ENCODE data around the gene PDIA2. TPM values are rescaled to one million over a fixed set of nuclear protein-coding genes. Genes with fewer than 3 reads are reported as not detected.

PDIA2 gene
- total RNA-seq, 1 donor from 2014 or later, result not detected

DNA sequence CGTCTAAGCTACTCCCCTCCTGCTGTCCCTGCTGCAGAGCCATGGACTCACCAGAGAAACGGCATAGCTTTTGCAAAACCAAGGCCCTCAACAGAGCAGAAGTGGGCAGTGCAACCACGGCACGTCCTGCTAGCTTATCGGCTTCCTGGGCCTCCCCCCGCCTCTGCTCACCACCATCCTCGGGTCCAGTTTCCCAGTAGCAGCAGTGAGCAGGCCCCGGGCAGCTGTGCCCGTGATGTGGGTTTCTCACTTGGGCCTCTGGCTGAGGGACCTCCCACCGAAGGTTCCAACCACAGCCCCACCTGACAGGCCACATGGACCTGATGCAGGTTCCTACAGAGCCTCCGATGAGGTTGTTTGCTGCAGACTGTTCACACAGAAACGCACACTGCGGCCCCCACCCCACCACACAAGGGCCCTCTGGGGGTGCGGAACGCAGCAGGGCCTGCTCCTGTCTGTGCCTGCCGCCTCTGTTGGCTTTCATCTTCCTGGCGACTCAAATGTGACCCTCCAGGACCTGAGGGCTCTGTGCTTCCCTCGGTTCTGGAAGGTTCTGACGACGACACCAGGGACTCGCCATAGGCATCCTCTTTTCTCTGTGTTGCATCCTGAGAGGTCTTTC, 24.8 kb downstream of the PDIA2 start:
- Histone ChIP-seq H3K4me1 (peaks cover 9% of the 10 kb centered on the region), H3K36me3 (peaks cover 0 to 27% of the 10 kb centered on the region in 2 donors)
- intact Hi-C loops (cut with DNase I), result no loop called here

DNA sequence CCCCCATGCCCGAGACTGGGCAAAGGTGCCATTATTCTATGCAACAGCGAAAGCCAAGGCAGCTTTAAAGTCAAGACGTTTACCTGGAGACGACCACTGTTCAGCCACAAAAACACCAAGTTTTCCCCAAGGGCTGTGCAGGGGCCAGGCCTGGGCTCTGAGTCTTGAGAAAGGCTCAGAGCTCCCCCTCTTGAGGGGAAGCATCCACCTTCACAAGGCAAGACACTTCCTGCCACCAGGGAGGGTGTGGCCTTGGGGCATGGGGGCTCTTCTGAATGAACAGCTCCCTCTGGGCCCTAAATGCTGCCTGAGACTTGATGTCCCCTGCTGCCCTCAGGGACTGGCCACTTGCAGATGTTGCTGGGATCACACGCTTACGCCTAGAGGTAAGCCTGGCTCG, 26.5 kb downstream of the PDIA2 start:
- Histone ChIP-seq H3K27ac (no peak overlapping the region), H3K36me3 (peaks cover 0 to 40% of the 10 kb centered on the region in 2 donors)
- TF ChIP-seq POLR2AphosphoS5 (IDR thresholded peaks at IDR 0.05; ENCODE audit: insufficient read depth in 1 of 2, low read depth in 1 of 2), result no peak
- TF ChIP-seq POLR2A (IDR thresholded peaks at IDR 0.05), result no peak
- TF ChIP-seq, protein P1, sequence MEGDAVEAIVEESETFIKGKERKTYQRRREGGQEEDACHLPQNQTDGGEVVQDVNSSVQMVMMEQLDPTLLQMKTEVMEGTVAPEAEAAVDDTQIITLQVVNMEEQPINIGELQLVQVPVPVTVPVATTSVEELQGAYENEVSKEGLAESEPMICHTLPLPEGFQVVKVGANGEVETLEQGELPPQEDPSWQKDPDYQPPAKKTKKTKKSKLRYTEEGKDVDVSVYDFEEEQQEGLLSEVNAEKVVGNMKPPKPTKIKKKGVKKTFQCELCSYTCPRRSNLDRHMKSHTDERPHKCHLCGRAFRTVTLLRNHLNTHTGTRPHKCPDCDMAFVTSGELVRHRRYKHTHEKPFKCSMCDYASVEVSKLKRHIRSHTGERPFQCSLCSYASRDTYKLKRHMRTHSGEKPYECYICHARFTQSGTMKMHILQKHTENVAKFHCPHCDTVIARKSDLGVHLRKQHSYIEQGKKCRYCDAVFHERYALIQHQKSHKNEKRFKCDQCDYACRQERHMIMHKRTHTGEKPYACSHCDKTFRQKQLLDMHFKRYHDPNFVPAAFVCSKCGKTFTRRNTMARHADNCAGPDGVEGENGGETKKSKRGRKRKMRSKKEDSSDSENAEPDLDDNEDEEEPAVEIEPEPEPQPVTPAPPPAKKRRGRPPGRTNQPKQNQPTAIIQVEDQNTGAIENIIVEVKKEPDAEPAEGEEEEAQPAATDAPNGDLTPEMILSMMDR (IDR thresholded peaks at IDR 0.05), result no peak

More for the DNA sequence above, 24.8 kb downstream of the PDIA2 start:
- no peak for DNase-seq (ENCODE audit: extremely low spot score in 2 of 2)
- TF ChIP-seq, protein P1 (IDR thresholded peaks at IDR 0.05), result no peak
- TF ChIP-seq POLR2AphosphoS5 (IDR thresholded peaks at IDR 0.05; ENCODE audit: insufficient read depth in 1 of 2, low read depth in 1 of 2) (no peak), POLR2A (IDR thresholded peaks at IDR 0.05) (no peak)
- H3K9me3 ChIP-seq, result no peaks in the 10 kb centered on the region
- H3K27ac ChIP-seq, result no peak overlapping the region
- no peaks in the 10 kb centered on the region for H3K27me3 ChIP-seq
- H3K4me3 ChIP-seq, result no peak overlapping the region

DNA sequence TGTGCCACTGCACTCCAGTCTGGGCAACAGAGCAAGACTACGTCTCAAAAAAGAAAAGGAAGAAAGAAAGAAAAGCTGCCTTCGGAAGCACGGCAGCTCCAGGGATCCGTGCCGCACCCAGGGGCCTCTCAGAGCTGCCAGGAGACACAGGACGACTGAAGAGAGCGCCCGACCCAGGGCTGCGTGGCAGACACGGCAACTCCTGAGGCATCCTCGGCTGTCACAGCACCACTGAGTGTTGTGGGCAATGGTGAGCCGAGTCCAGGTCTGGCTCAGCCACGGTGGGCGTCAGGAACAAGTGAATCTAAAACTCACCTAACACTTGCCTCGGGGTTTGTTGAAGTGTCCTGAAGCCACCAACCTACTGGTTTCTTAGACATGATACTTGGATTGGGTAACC, 28.8 kb downstream of the PDIA2 start:
- TF ChIP-seq, protein P1 (IDR thresholded peaks at IDR 0.05), result no peak
- TF ChIP-seq POLR2AphosphoS5 (IDR thresholded peaks at IDR 0.05; ENCODE audit: insufficient read depth in 1 of 2, low read depth in 1 of 2), result no peak
- TF ChIP-seq POLR2A (IDR thresholded peaks at IDR 0.05), result no peak
- H3K4me1 ChIP-seq, result peaks cover 7% of the 10 kb centered on the region
- peaks cover 0 to 40% of the 10 kb centered on the region in 2 donors for H3K36me3 ChIP-seq
- H3K27me3 ChIP-seq, result no peaks in the 10 kb centered on the region
- DNase-seq (ENCODE audit: extremely low spot score in 2 of 2), result no peak
- intact Hi-C loops (cut with DNase I), result no loop called here
- H3K27ac ChIP-seq, result no peak overlapping the region
- H3K9me3 ChIP-seq, result no peaks in the 10 kb centered on the region
- no peak overlapping the region for H3K4me3 ChIP-seq

More for the DNA sequence above, 26.5 kb downstream of the PDIA2 start:
- intact Hi-C loops (cut with DNase I), result no loop called here
- Histone ChIP-seq H3K9me3 (no peaks in the 10 kb centered on the region), H3K27me3 (no peaks in the 10 kb centered on the region), H3K4me1 (peaks cover 9% of the 10 kb centered on the region), H3K4me3 (no peak overlapping the region)
- no peak for DNase-seq (ENCODE audit: extremely low spot score in 2 of 2)

DNA sequence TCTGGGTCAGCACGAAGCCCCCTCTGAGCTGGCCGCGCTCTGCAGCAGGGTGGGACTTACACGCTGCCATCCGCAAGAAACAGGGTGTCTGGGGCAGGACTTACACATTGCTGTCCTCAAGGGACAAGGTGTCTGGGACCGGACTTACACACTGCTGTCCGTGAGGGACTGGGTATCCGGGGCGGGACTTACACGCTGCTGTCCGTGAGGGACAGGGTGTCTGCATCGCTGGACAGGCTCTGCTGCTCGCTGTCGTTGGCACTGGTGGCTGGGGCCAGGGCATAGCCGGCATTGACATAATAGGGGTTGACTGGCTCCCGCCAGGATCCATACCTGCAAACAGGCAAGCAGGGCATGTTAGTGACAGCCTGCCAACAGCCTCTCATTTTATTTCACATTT, 31.4 kb downstream of the PDIA2 start:
- no peaks in the 10 kb centered on the region for H3K27me3 ChIP-seq
- TF ChIP-seq POLR2A (IDR thresholded peaks at IDR 0.05) (no peak), POLR2AphosphoS5 (IDR thresholded peaks at IDR 0.05; ENCODE audit: insufficient read depth in 1 of 2, low read depth in 1 of 2) (no peak)
- TF ChIP-seq, protein P1 (IDR thresholded peaks at IDR 0.05), result no peak
- no peaks in the 10 kb centered on the region for H3K9me3 ChIP-seq
- no peak overlapping the region for H3K4me3 ChIP-seq
- no peak for DNase-seq (ENCODE audit: extremely low spot score in 2 of 2)
- no peak overlapping the region for H3K27ac ChIP-seq
- intact Hi-C loops (cut with DNase I), result no loop called here
- no peaks in the 10 kb centered on the region for H3K4me1 ChIP-seq
- H3K36me3 ChIP-seq, result peaks cover 0 to 30% of the 10 kb centered on the region in 2 donors

DNA sequence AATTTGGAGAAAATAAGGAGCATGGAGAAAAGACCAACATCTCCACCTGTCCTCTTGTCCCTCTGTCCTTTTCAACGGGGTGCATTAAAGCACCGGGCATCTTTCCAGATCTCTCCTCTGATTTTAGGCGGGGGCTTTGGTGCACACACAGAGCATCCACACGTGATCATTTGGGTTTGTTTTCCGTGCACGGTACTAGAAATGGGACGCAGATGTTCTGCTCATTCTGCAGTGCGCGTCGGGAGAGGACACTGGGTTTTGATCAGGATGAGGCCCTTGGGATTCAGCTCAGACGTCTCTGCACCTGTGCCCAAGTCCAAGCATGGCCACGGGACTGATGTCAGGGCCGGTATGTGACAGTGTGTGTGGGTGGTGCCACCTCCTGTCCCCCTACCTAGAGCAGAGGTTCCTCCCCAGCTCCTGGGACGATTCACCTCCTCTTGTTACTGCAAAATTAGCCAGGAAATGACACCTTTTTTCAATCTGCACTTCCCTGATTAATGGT, 31.9 kb downstream of the PDIA2 start:
- no peaks in the 10 kb centered on the region for H3K9me3 ChIP-seq
- DNase-seq (ENCODE audit: extremely low spot score in 2 of 2), result no peak
- no peaks in the 10 kb centered on the region for H3K4me1 ChIP-seq
- peaks cover 0 to 27% of the 10 kb centered on the region in 2 donors for H3K36me3 ChIP-seq
- TF ChIP-seq POLR2A (IDR thresholded peaks at IDR 0.05), result no peak
- no peak overlapping the region for H3K4me3 ChIP-seq
- no peak overlapping the region for H3K27ac ChIP-seq
- intact Hi-C loops (cut with DNase I), result no loop called here
- H3K27me3 ChIP-seq, result no peaks in the 10 kb centered on the region

Data from vagina (tissue), 2 donors.